ENCODE measurements around the gene PEPD.

- TF ChIP-seq POLR2A (IDR thresholded peaks at IDR 0.05; ENCODE audit: low read length), result no peak
- no peak for TF ChIP-seq GATA1 (IDR thresholded peaks at IDR 0.05; ENCODE audit: low read depth, low read length)
Measured at GRCh38 chr19:33468361-33469170, 53.0 kb downstream of the PEPD start.

Data from erythroblast (primary cell).